VCaP (cell line): ENCODE results near the gene RFC3.
A peak's percentile ranks its signal among the peaks of the same experiment; 100 is the strongest.

Source experiments
- H3K27ac ChIP-seq: fragments of 450-650 bp; 2 replicates; pipeline ENCODE4 v1.5.1; 2017
- TF ChIP-seq, protein P1 (sequence below): fragments of 450-650 bp; conservative IDR thresholded peaks from 2 replicates; pipeline ENCODE4 v1.5.1; 2017; ENCODE audit warnings: mild to moderate bottlenecking, moderate library complexity

RFC3 gene

DNA sequence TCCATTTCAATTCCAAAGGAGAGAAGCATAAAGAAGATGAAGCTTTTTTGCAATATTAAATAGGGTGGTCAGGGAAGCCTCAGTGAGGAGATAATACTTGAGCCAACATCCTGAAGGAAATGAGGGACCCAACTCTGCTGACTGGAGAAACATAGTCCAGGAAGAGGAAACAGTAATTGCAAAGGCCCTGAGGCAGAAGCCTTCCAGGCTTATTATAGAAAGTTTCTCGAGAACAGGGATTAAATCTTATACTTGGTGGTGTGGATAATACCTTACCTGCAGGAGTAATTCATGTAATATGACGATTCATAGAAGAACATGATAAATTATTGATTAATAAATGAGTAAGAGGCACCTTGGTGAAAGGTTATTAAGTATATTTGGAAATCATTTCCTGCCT, 1.0 kb upstream of the RFC3 start:
- TF ChIP-seq, protein P1, sequence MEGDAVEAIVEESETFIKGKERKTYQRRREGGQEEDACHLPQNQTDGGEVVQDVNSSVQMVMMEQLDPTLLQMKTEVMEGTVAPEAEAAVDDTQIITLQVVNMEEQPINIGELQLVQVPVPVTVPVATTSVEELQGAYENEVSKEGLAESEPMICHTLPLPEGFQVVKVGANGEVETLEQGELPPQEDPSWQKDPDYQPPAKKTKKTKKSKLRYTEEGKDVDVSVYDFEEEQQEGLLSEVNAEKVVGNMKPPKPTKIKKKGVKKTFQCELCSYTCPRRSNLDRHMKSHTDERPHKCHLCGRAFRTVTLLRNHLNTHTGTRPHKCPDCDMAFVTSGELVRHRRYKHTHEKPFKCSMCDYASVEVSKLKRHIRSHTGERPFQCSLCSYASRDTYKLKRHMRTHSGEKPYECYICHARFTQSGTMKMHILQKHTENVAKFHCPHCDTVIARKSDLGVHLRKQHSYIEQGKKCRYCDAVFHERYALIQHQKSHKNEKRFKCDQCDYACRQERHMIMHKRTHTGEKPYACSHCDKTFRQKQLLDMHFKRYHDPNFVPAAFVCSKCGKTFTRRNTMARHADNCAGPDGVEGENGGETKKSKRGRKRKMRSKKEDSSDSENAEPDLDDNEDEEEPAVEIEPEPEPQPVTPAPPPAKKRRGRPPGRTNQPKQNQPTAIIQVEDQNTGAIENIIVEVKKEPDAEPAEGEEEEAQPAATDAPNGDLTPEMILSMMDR = no peak
- H3K27ac ChIP-seq = no peak overlapping the region

DNA sequence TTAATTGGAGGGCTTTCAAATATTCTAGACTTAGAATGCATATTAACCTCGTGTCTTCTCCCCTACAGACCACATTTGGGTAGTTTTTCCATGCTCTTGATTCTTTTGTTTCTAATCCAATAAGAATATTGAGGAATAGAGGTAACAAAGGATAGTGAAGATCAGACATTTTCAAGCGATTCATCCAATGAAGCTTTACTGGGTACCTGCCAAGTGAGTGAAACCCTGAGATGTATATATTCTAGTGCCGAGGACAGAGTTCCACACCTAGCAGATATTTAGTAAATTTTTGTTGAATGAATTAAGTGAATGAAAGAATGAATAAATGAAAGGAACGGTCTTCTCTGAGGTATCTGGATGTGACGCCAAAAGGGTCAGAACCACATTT, 442 bp upstream of the RFC3 start:
- TF ChIP-seq, protein P1 = no peak
- H3K27ac ChIP-seq = peak overlapping the region; percentile 81

DNA sequence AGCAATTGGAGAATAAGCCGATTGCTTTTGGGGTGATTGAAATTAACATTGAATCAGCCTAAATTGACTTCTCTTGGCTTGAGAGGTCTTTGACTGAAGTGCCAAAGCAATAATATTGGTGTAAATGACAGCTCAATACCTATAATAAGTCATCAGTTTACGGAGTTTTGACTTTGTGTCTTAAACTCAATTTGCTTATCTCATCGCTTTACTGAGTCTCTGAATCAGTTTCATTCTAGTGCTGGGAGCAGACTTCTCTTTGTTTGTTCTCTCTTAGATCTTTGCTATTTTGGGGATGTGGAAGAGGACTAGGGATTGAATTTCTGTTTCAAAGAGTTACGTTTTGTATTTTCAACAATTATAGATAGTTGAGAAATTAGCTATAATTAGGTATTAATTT, 7.1 kb downstream of the RFC3 start:
- TF ChIP-seq, protein P1 = no peak
- no peak overlapping the region for H3K27ac ChIP-seq

- H3K27ac ChIP-seq = no peak overlapping the region
- TF ChIP-seq, protein P1 = no peak
These were observed 9.2 kb downstream of the RFC3 start for GRCh38 chr13:33827139-33827538.

GRCh38 chr13:33828431-33829129, 10.6 kb downstream of the RFC3 start:
- TF ChIP-seq, protein P1 = no peak
- H3K27ac ChIP-seq = no peak overlapping the region

DNA sequence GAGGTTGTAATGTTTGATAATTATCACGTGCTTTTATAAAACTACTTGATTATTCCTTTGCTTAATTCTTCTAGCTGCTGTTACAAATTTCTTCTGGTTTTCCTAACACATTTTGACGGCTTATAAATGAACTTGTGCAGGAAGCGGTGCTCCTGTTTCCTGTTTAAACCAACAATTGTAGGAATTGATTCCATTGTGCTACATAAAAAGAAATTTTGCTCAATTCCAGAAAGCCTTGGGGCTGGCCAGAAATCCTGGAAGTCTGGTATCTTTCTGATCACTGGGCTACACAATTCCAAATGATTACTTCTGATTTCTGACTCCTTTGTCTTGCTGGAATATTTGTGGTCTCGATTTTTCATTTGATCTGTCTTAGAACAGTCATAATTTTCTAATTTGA, 14.9 kb downstream of the RFC3 start:
- no peak overlapping the region for H3K27ac ChIP-seq

DNA sequence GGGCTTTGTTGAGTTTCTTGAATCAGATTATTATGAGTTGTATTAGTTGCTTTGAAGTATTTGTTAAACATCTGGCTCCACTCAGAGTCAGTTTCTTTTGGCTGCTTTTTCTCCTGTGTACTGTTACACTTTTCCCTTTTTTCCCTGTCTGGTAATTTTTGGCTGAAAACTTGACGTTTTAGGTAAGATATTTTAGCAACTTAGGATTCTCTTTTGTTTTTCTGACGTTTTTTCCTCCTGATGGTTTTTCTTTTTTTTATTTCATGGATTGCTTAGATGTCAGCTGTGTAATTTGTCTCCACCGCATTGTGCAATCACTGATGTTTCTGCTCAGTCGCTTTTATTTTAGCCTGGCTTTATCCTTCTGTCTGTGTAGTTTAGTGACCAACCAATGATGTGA, 20.7 kb downstream of the RFC3 start:
- H3K27ac ChIP-seq = no peak overlapping the region

More for the DNA sequence above, 14.9 kb downstream of the RFC3 start:
- TF ChIP-seq, protein P1 = no peak

More for the DNA sequence above, 20.7 kb downstream of the RFC3 start:
- TF ChIP-seq, protein P1 = no peak
